ENCODE data around the gene STAT6. TPM values are rescaled to one million over a fixed set of nuclear protein-coding genes. Genes with fewer than 3 reads are reported as not detected.

STAT6 gene
- total and polyA plus RNA-seq, 10 of the 15 experiments (the other 5 are each of a cell fraction or from before 2014, with no cell fraction given): 14.2 to 176 (median 89.6) TPM

DNA sequence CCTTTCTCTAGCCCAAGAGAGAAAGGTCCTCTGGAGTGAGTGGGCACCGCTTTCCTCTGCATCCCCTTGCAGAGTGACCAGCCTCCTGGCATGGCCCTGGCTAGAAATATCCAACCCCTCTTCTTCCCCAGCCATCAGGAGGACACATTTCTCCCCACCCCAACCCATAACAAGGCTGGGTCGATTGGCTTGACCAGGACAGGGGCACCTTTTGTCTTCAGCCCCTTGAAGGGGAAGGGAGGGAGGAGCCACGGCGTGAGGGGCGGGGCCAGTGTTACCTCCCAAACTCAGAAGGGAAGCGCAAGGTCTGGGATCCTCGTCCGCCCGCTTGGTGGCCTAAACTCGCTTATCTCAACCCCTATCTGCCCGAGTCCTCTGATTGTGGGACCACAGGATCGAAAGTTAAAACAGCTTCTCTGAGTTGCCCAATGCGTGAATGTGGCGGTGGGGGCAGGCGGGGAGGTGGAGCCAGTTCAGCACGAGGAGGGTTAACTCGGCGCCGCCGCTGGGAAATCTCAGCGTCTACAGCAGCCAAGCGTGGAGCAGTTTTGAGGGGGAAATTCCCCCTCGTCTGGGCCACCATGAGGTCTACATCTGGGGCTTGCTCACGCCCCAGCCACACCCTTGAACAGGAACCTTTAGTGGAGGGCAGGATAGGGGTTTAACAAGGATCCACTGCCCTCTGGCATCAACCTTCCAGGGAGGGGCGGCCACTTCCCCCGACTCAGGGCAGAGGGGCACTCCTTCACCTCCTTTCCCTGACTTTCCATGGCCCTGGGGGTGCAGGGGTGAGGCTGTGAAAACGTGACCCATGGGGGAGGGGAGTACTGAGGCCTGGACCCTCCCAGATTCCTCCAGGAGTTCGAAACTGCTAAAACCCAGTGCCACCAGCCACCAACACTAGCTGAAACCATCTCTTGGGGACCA, 795 bp downstream of the STAT6 start (continued):
- TF ChIP-seq, protein P1, sequence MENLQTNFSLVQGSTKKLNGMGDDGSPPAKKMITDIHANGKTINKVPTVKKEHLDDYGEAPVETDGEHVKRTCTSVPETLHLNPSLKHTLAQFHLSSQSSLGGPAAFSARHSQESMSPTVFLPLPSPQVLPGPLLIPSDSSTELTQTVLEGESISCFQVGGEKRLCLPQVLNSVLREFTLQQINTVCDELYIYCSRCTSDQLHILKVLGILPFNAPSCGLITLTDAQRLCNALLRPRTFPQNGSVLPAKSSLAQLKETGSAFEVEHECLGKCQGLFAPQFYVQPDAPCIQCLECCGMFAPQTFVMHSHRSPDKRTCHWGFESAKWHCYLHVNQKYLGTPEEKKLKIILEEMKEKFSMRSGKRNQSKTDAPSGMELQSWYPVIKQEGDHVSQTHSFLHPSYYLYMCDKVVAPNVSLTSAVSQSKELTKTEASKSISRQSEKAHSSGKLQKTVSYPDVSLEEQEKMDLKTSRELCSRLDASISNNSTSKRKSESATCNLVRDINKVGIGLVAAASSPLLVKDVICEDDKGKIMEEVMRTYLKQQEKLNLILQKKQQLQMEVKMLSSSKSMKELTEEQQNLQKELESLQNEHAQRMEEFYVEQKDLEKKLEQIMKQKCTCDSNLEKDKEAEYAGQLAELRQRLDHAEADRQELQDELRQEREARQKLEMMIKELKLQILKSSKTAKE (IDR thresholded peaks at IDR 0.05; ENCODE audit: low read depth, poor library complexity, severe bottlenecking): peak; percentile 64
- TF ChIP-seq STAT1 (conservative IDR thresholded peaks at IDR 0.05) (no peak), FOXK2 (IDR thresholded peaks at IDR 0.05) (no peak), PAX8 (IDR thresholded peaks at IDR 0.05) (no peak), ZBTB33 (IDR thresholded peaks at IDR 0.05) (no peak), ZSCAN29 (IDR thresholded peaks at IDR 0.05) (no peak), RELA (IDR thresholded peaks at IDR 0.05; ENCODE audit: borderline replicate concordance, partially characterized antibody) (no peak), ASH2L (IDR thresholded peaks at IDR 0.05; ENCODE audit: borderline replicate concordance, low read depth) (no peak), ATF3 (IDR thresholded peaks at IDR 0.05; ENCODE audit: borderline replicate concordance, extremely low read depth, low read depth, low read length) (no peak), TCF3 (IDR thresholded peaks at IDR 0.05; ENCODE audit: borderline replicate concordance, insufficient read depth, low read depth, low read length) (no peak), YY1 (IDR thresholded peaks at IDR 0.05; ENCODE audit: low read depth, low read length) (peak; percentile 41; the same call in 1 of the 2 replicates), IRF4 (IDR thresholded peaks at IDR 0.05; ENCODE audit: low read depth, low read length) (0 out of 2 replicates have a peak, but pooled peaks have one; percentile 43), ZBTB4 (CRISPR knock-in tag; IDR thresholded peaks at IDR 0.05) (no peak), ETV6 (conservative IDR thresholded peaks at IDR 0.05 in 1 of 2, IDR thresholded peaks at IDR 0.05 in 1 of 2; ENCODE audit: borderline replicate concordance in 1 of 2, low read depth in 1 of 2) (no peak), BHLHE40 (IDR thresholded peaks at IDR 0.05; ENCODE audit: borderline replicate concordance in 1 of 2, low read depth in 2 of 2, low read length in 1 of 2) (peak in 1 of 2 experiments; percentile 89; a peak in 3 of 4 replicates), PAX5 (IDR thresholded peaks at IDR 0.05; ENCODE audit: borderline replicate concordance, low read depth, low read length) (peak; percentile 87; the same call in 1 of the 2 replicates)
- TF ChIP-seq, protein P2, sequence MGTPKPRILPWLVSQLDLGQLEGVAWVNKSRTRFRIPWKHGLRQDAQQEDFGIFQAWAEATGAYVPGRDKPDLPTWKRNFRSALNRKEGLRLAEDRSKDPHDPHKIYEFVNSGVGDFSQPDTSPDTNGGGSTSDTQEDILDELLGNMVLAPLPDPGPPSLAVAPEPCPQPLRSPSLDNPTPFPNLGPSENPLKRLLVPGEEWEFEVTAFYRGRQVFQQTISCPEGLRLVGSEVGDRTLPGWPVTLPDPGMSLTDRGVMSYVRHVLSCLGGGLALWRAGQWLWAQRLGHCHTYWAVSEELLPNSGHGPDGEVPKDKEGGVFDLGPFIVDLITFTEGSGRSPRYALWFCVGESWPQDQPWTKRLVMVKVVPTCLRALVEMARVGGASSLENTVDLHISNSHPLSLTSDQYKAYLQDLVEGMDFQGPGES (IDR thresholded peaks at IDR 0.05): no peak
- TF ChIP-seq, protein P3, sequence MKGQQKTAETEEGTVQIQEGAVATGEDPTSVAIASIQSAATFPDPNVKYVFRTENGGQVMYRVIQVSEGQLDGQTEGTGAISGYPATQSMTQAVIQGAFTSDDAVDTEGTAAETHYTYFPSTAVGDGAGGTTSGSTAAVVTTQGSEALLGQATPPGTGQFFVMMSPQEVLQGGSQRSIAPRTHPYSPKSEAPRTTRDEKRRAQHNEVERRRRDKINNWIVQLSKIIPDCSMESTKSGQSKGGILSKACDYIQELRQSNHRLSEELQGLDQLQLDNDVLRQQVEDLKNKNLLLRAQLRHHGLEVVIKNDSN (IDR thresholded peaks at IDR 0.05; ENCODE audit: borderline replicate concordance, extremely low read length, insufficient read depth, low read depth, low read length): no peak
